Vagina (tissue), 2 donors: ENCODE measurements around the gene ME2. TPM values are rescaled to one million over a fixed set of nuclear protein-coding genes. Genes with fewer than 3 reads are reported as not detected.

Source experiments
- DNase-seq, 2 donors: peaks; one replicate each; pipeline ENCODE4 v3.0.0-alpha.2; 2017; ENCODE audit errors: extremely low spot score in 2 of 2
- H3K27ac ChIP-seq: fragments of 200-600 bp; sonication (generic); one replicate; pipeline ENCODE4 v1.5.1; 2019
- H3K27me3 ChIP-seq: fragments of 200-600 bp; sonication (generic); one replicate; pipeline ENCODE4 v1.5.1; 2019
- H3K36me3 ChIP-seq, 2 donors: fragments of 200-600 bp; sonication (generic); one replicate each; pipeline ENCODE4 v1.5.1; 2017 to 2019
- H3K4me1 ChIP-seq: fragments of 200-600 bp; sonication (generic); one replicate; pipeline ENCODE4 v1.5.1; 2019
- H3K4me3 ChIP-seq, 2 donors: fragments of 200-600 bp; sonication (generic); 1 replicate in 1 of 2; 2 replicates in 1 of 2; pipeline ENCODE4 v1.5.1; 2016 to 2019
- H3K9me3 ChIP-seq: fragments of 200-600 bp; sonication (generic); one replicate; pipeline ENCODE4 v1.5.1; 2019
- POLR2A ChIP-seq, 2 donors: fragments of 450-650 bp; IDR thresholded peaks; one replicate each; pipeline ENCODE4 v1.6.1; 2017; ENCODE audit warnings: antibody characterized with exemption in 2 of 2, mild to moderate bottlenecking in 2 of 2, moderate library complexity in 2 of 2
- POLR2AphosphoS5 ChIP-seq, 2 donors: sonication (generic); formaldehyde crosslinking; IDR thresholded peaks; one replicate each; pipeline ENCODE4 v1.9.0; 2017; ENCODE audit warnings: antibody characterized with exemption in 2 of 2, mild to moderate bottlenecking in 2 of 2, low read depth in 1 of 2; ENCODE audit not compliant: insufficient read depth in 1 of 2
- intact Hi-C: fragments of 100-400 bp; cut with DNase I; formaldehyde crosslinking; loops from one replicate; pipeline ENCODE4 v1.15.1; 2023
- total RNA-seq: library from RNA; depleted of rRNA; stranded (reverse); fragments of >200 nt; gene quantifications from one replicate; pipeline ENCODE4 v1.2.3, GENCODE V29; 2016
- TF ChIP-seq, protein P1 (sequence below), 3 experiments: fragments of 450-650 bp in 2 of 3; fragments of 200-600 bp in 1 of 3; sonication (generic) in 1 of 3; IDR thresholded peaks; one replicate each; pipeline ENCODE4 v1.5.1; 2017 to 2019; ENCODE audit warnings: antibody characterized with exemption in 3 of 3, mild to moderate bottlenecking in 2 of 3, moderate library complexity in 2 of 3

ME2 gene
- total RNA-seq, 1 donor from 2014 or later = 32.2 TPM

DNA sequence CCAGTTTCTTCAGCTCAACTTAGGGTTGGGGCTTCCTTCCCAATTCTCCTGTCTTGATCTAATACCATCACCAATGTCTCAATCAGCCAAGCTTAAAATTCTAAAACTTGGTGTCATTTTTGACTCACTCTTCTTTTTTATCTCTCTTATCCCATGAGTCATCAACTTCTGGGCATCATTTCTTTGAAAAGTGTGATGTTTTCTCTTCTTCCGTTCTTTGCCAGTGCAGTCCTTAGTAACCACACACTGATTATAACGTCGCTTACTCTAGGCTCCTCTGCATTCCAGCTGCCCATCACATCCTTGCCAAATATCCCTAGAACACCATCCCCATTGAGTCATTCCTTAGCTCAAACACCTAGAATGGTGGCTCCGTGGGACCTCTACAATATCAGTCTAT, 31.7 kb upstream of the ME2 start:
- DNase-seq = no peak
- Histone ChIP-seq H3K9me3 (no peaks in the 10 kb centered on the region), H3K4me1 (no peaks in the 10 kb centered on the region), H3K4me3 (no peak overlapping the region), H3K27me3 (no peaks in the 10 kb centered on the region), H3K27ac (no peak overlapping the region), H3K36me3 (no peaks in the 10 kb centered on the region)
- TF ChIP-seq POLR2AphosphoS5 (IDR thresholded peaks at IDR 0.05; ENCODE audit: insufficient read depth in 1 of 2, low read depth in 1 of 2) = no peak
- TF ChIP-seq, protein P1, sequence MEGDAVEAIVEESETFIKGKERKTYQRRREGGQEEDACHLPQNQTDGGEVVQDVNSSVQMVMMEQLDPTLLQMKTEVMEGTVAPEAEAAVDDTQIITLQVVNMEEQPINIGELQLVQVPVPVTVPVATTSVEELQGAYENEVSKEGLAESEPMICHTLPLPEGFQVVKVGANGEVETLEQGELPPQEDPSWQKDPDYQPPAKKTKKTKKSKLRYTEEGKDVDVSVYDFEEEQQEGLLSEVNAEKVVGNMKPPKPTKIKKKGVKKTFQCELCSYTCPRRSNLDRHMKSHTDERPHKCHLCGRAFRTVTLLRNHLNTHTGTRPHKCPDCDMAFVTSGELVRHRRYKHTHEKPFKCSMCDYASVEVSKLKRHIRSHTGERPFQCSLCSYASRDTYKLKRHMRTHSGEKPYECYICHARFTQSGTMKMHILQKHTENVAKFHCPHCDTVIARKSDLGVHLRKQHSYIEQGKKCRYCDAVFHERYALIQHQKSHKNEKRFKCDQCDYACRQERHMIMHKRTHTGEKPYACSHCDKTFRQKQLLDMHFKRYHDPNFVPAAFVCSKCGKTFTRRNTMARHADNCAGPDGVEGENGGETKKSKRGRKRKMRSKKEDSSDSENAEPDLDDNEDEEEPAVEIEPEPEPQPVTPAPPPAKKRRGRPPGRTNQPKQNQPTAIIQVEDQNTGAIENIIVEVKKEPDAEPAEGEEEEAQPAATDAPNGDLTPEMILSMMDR (IDR thresholded peaks at IDR 0.05) = no peak
- TF ChIP-seq POLR2A (IDR thresholded peaks at IDR 0.05) = no peak
- intact Hi-C loops = no loop called here

DNA sequence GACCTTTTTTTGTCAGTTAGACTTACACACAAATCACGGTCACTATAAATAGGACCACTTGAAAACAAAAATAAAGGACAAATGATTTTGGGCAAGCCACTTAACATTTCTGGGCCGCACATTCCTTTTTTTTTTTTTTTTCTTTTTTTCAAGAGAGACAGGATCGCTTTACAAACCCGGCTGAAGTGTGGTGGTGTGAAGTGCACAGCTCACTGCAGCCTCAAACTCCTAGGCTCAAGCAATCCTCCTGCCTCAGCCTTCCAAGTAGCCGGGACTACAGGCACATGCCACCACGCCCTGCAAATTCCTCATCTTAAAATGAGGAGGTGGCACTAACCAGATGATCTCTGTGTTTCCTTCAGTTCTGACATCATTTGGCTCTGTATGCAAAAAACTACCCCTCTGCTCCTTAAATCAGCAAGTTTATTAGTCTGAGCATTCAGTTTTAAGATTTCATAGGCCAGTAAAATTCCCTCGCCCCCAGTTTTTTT, 30.8 kb upstream of the ME2 start:
- TF ChIP-seq POLR2A (IDR thresholded peaks at IDR 0.05) (no peak), POLR2AphosphoS5 (IDR thresholded peaks at IDR 0.05; ENCODE audit: insufficient read depth in 1 of 2, low read depth in 1 of 2) (no peak)
- TF ChIP-seq, protein P1 (IDR thresholded peaks at IDR 0.05) = no peak
- Histone ChIP-seq H3K27ac (peak overlapping the region; percentile 5), H3K4me1 (no peaks in the 10 kb centered on the region), H3K27me3 (no peaks in the 10 kb centered on the region), H3K9me3 (no peaks in the 10 kb centered on the region), H3K36me3 (no peaks in the 10 kb centered on the region), H3K4me3 (no peak overlapping the region)
- no peak for DNase-seq
- intact Hi-C loops = no loop called here

DNA sequence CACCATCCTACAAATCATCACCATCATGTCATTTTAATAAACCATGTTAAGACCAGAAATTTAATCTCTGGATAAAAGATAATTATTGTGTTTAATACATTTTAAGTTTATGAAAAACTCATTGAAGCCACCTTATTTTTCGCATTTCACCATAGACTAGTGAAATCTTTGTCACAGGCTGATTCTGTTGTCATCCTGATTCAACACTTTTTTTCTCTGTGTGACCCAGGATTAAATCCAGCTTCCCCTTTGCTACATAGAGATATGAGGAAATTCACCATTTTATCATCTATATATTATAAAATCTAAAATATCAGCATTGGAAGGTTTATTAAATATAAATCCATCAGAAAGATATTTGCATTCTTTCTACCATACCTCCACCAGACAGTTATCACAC, 29.9 kb upstream of the ME2 start:
- intact Hi-C loops = no loop called here
- no peaks in the 10 kb centered on the region for H3K9me3 ChIP-seq
- no peak overlapping the region for H3K4me3 ChIP-seq
- TF ChIP-seq POLR2A (IDR thresholded peaks at IDR 0.05) (no peak), POLR2AphosphoS5 (IDR thresholded peaks at IDR 0.05; ENCODE audit: insufficient read depth in 1 of 2, low read depth in 1 of 2) (no peak)
- TF ChIP-seq, protein P1 (IDR thresholded peaks at IDR 0.05) = no peak
- no peaks in the 10 kb centered on the region for H3K27me3 ChIP-seq
- no peaks in the 10 kb centered on the region for H3K36me3 ChIP-seq
- no peak for DNase-seq
- H3K27ac ChIP-seq = no peak overlapping the region
- H3K4me1 ChIP-seq = no peaks in the 10 kb centered on the region

DNA sequence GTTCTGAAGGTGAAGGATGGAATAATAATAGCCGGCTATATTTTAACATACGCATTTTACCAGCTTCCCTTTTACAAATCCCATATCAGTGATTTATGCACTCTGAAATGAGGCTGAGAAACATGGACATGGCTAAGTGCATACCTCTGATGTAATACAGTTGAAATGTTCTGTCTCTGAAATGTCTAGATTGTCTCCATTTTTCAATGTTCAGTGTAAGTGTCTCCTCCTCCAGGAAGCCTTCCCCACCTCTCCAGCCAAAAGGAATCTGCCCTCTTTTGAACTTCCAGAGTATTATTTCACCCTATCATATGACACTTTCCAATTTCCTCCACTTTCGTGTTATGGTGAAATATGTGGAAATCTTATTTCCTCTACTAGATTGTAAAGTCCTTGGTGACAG, 29.5 kb upstream of the ME2 start:
- H3K36me3 ChIP-seq = no peaks in the 10 kb centered on the region
- H3K27me3 ChIP-seq = no peaks in the 10 kb centered on the region
- intact Hi-C loops = no loop called here
- no peak overlapping the region for H3K4me3 ChIP-seq
- no peak overlapping the region for H3K27ac ChIP-seq
- no peaks in the 10 kb centered on the region for H3K9me3 ChIP-seq
- H3K4me1 ChIP-seq = no peaks in the 10 kb centered on the region
- DNase-seq = no peak
- TF ChIP-seq POLR2AphosphoS5 (IDR thresholded peaks at IDR 0.05; ENCODE audit: insufficient read depth in 1 of 2, low read depth in 1 of 2) (no peak), POLR2A (IDR thresholded peaks at IDR 0.05) (no peak)
- TF ChIP-seq, protein P1 (IDR thresholded peaks at IDR 0.05) = no peak

DNA sequence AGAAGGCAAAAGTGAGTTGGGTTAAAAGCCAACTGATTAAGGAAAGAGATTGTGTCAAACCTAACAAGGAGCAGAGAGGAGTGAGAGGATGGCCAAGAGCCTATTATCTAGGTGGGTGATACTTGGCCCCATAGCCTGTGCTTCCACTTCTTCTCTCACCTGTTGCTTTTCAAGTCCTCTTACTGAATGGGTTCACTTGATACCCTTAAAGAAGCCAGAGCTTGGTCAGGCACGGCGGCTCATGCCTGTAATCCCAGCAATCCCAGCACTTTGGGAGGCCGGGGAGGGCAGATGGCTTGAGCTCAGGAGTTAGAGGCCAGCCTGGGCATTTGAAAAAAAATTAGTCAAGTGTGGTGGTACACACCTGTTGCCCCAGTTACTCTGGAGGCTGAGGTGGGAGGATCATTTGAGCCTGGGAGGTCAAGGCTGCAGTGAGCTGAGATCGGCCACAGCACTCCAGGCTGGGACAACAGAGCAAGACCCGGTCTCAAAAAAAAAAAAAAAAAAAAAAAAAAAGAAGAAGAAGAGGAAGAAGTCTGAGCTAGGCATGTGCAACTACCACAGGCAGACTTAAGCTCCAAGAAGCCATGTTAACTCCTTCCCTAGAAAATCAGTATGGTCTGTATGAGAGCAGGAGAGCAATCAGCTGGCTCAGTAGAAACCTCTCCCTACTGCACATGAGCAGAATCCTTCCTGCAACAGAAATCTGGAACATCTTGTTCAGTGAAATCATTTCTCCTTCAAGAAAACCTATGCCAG, 28.4 kb upstream of the ME2 start:
- TF ChIP-seq POLR2A (IDR thresholded peaks at IDR 0.05) (no peak), POLR2AphosphoS5 (IDR thresholded peaks at IDR 0.05; ENCODE audit: insufficient read depth in 1 of 2, low read depth in 1 of 2) (no peak)
- TF ChIP-seq, protein P1 (IDR thresholded peaks at IDR 0.05) = no peak
- intact Hi-C loops = no loop called here
- no peak for DNase-seq
- H3K36me3 ChIP-seq = no peaks in the 10 kb centered on the region
- H3K4me3 ChIP-seq = no peak overlapping the region
- no peaks in the 10 kb centered on the region for H3K27me3 ChIP-seq
- no peaks in the 10 kb centered on the region for H3K4me1 ChIP-seq
- no peak overlapping the region for H3K27ac ChIP-seq
- H3K9me3 ChIP-seq = no peaks in the 10 kb centered on the region
